CD4-positive, alpha-beta T cell treated with Interleukin-21 for 1 hour (primary cell): ENCODE data around the gene THSD7B.
"Not testable (repeated sequence)": the region's sequence is repeated elsewhere in the genome, so short reads cannot be mapped to it uniquely, and the experiment has no call there.

Experiments used
- DNase-seq: peaks from one replicate; pipeline ENCODE4 v3.0.0-alpha.2; 2020

Gene THSD7B

DNA sequence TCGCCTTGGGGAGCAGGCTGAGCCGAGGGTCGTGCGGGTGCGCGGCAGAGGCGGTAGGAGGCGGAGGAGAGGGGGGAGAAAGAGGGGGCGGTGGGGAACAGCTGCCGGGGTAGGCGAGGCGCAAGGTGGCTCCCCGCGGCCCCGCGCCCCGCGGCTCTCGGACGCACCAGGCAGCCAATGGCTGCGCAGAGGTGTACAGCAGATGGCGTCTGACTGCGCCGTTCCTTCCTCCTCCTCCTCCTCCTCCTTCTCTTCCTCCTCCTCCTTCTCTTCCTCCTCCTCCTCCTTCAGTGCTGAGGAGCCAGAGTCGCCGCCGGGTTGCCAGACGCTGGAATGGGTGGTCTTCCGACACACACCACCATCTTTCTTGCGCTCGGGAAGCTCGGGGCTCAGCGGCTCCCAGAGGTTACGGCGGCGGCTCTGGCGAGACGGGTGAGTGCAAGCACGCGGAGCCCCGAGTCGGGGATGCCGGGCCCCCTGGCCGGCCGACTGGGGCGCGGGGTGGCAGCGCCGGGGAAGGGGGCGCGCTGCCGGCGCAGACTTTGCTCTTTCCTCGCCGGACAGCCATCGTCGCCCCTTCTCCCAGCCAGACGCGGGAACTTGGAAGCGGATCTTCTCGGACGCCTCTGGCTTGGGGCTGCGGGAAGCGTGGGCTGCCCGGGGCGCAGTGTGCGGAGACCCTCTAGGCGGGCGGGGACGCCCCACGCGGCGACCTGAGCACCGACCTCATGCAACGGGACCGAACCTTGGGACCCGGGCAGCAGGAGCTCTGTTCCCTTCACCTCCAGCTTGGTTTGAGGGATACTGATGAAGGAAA, at the start of gene THSD7B:
TSS of gene THSD7B (plus strand) at position 290 of the 817 bp plus-strand sequence. CDS start 116,634 bp downstream, outside the sequence.
- no peak for DNase-seq

- no peak for DNase-seq
Observed at GRCh38 chr2:136718273-136718672, 47.1 kb upstream of the THSD7B start.

- no peak for DNase-seq
Observed at GRCh38 chr2:136727973-136728699, 37.2 kb upstream of the THSD7B start.

DNA sequence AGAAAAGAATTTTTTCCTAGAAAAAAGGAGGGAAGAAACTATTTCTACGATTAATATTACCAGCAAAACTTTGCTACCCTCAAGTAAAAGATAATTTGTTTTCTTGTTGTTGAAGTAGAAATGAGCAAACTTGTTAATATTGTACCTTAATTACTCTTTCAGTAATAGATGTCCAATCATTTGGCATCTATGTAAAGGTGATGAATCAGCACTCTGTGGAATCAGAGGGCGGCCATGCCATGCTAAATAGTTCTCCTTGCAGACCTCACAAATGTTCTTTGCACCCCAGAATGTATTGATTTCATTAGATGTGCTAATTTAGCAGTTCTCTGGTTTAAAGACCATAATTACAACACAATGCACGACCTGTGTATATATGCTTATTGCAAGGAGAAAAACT, 29.1 kb upstream of the THSD7B start:
- no peak for DNase-seq

DNA sequence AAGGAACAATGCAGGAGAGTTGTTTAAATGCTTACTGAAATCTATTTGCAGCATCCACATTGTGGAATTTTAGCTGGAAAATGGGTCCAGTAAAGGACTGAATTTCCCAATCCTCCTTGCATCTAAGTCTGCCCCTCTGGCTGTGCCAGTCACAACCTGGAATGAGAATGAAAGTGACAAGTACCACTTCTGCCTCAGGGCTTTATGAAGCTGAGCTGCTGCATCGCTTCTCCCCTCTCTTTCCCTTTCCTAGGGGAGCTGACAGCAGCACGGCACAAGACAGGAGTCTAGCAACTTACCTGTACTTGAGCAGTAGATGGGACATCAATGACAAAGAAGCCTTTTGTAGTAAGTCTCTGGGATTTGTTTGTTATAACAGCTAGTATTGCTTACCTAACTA, 27.3 kb upstream of the THSD7B start:
- DNase-seq, result no peak

DNA sequence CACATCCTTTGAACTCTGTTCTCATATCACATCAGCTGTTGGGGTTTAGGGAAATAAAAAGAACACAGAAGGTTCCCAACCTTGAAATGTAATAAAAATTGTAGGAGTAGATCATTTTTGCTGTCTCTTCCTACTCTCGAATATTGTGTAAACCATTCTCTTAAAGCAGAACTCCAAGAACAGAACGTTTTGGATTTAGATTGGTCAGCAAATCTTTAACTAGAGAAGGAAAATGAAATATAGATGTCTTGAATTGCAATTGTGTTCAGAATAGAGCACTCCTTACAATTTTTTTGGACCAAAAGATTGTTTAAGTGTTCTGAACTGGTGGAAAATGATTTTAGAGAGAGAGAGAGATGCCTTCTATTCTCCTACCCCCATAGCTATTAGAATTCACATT, 23.9 kb upstream of the THSD7B start:
- DNase-seq, result no peak

DNA sequence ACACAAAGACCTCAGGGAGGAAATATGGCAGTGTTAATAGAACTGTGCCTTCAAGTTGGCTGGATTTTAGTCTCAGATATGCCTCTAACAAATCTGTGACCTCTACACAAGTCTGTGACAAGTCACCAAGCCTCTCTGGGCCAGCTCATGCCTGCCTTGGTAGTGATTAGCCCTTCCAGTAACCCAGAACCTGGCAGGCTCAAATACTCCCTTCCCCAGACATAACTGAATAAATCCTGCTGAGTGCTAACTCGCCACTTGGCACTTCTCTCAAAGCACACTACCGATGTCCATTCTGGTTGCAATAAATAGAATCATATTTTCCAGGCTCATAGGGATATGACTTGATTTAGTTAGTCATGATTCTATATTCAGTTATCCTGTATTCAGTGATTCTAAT, 15.3 kb upstream of the THSD7B start:
- no peak for DNase-seq

GRCh38 chr2:136751406-136751805, 13.9 kb upstream of the THSD7B start:
- DNase-seq, result no peak

- not testable (repeated sequence) for DNase-seq
Observed at GRCh38 chr2:136758504-136758903, 6.8 kb upstream of the THSD7B start.

DNA sequence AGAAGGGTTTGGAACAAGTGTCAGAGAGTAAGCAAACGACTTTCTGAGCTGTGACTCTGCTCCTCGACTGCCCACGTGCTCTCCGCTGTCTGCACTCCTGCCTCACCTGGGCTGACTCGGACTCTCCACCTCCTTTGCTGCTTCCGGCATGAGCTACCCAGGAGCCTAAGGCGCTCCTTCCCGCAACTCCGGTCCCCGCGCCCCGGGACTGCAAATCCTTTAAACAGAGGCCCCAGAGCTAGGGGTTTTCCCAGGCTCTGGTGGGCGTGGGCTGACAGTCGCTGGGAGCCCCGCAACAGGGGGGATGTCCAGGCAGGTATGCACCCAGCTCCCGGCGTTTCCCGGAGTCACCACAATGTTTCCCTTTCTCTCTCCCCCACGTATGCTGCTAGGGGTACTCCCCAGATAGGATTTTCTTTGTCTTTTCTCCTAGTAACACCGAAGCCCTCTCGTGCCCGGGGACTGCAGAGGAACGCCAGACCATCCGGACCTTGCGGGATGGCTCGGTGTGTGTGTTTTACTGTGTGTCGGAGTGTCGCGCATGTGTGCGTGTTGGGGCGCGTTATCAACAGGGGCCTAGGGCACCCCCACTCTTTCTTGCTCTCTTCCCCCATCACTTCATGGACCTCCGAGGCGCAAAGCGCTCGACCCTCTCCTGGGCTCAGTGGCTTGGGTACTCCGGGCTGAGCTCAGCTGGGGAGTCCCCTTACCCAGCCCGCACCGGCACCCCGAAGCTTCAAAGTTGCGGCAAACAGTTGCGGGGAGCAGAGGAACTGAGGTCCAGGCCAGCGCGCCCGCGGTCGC, 691 bp upstream of the THSD7B start:
- no peak for DNase-seq

DNA sequence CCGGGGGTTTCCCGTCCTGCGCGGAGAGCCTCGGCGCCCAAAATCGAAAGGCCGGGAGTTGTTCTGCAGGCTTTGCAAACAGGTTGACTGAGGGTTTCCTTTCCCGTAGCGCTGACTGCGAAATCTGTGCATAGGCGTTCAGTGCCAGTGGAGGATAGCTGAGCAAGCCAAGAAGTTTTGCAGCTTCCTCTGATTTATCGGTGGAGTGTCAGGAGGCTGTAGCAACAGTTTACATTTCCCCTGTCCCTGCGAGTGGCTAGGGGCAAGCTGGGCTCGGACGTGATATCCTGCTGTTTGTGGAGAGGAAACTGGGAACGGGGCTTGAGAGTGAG, 694 bp downstream of the THSD7B start:
- DNase-seq, result no peak

- DNase-seq, result no peak
Observed at GRCh38 chr2:136767030-136767429, 1.7 kb downstream of the THSD7B start.

DNA sequence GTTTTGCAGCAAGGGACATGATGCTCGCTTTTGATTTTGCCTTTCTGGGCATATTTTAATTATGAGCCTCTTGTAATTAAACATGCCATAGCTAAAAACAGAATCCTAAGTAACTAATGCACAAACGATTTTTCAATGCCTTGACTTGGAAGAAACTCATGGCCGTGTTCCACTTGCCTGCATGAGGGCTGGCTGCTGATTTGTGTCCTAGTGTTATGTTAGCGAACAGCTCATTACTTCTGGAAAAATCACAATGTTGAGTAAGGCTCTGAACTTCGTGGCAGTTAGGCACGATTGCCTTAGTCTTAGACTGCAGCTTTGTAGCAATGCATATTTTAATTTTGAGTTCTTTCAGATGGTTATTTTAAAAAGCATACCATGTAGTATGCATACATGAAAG, 4.5 kb downstream of the THSD7B start:
- DNase-seq, result no peak

- DNase-seq, result no peak
Observed at GRCh38 chr2:136770384-136770783, 5.0 kb downstream of the THSD7B start.

DNA sequence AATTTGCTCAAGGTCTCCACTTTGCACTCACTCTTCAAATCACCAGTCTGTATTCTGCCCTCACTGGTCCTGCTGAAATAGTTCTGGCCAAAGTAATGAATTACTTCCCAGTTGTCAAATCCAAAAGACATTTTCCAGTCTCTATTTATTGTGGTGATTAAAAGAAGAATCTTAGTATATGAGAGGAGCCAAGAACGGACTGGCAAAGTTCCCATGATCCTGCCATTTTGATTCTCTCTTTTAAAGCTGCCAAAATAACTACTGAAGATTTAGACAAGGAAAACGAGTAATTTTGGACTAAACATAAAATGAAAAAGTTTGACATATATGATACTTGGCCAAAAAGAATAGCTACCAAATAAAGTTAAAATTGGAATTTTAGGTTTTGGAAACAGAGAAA, 12.0 kb downstream of the THSD7B start:
- no peak for DNase-seq

DNA sequence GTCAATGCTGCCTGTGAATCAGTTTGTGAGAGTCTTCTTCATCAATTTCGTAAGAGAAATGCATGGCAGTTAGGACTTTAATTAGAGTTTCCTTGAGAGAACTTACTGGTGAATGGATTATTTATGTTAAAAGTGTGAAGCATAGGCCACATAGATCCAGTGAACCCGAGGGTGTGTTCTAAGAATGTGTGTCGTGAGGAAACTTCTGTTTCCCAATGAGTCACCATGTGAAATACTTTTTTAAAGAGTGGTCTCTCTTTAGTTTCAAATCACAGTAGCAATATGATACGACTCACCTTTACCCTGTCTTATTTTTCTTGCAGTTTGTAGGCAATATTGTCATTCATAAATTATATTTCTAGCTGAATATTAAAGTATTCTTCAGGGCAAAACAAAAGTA, 18.5 kb downstream of the THSD7B start:
- no peak for DNase-seq

DNA sequence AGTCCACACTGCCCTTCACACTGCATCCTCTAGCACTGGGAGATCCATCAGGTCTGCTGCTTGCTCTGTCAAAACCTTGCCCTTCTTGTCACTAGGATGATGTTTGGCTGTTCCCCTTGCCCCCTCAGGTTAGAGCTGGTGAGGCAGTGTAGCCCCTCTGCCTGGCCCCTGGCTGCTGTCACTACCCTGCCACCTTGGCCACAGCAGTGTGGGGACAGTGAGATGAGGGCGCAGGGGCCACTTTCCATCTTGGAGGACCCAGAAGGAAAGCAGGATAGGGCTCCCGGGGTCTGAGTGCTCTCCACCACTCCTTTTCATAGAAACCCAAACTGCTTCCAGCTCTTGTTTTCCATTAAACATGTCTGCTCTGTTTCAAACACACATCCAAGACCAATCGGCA, 19.9 kb downstream of the THSD7B start:
- DNase-seq, result no peak

DNA sequence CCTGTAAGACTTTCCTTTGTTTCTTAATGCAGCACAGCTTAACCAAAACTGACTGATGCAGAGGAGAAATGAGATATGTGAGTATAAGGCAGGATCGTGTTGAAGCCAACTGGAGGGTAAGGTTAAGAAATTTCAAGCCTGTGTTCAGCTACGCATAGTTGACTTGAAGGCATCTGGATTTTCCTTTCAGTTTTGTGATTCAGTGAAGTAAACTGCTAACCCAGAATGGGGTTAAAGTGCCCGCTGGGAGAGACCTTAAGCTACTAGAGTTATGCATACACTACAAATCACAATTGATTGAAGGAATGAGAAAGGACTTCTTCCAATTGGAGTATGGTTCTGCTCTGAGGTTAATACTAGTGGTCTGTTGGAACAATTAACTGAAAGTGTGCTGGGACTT, 22.6 kb downstream of the THSD7B start:
- no peak for DNase-seq

DNA sequence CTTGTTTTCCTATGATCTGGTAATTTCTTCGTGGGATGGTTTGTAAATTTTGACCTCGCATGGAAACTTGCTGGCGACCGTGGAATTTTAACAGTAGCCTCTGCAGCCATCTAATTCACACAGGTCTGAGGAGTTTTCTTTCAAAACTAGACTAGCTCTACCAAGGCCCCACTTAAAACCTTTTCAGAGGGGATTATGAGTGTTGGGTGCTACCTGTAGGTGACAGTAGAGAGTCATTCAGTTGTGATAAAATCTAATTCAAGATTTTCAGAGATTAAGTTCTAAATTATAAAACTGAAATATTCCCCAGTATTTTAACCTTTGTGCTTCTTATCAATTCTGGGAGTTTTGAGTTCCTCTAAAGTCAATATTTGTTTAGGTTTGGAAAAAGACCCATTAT, 31.0 kb downstream of the THSD7B start:
- no peak for DNase-seq

GRCh38 chr2:136798766-136799165, 33.4 kb downstream of the THSD7B start:
- DNase-seq, result no peak

DNA sequence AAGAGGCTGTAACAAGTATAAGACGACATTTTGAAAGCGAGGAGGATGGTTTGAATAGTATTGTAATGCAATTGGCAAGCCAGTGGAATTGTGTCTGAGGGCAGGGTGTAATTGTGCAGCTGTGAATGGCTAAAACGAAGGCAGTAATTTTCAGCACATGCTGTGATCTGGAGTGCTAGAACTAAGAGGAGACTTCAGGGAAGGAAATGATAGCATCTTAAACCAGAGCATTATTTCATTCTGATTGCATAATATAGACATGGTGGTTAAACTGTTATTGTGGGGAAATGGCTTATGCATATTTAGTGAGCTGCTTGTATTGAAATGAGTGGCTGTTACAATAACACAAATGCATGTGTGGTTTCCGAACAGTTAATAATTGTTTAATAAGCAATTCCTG, 36.3 kb downstream of the THSD7B start:
- no peak for DNase-seq

GRCh38 chr2:136809998-136810397, 44.7 kb downstream of the THSD7B start:
- DNase-seq, result no peak

GRCh38 chr2:136818839-136819238, 53.5 kb downstream of the THSD7B start:
- DNase-seq, result no peak

DNA sequence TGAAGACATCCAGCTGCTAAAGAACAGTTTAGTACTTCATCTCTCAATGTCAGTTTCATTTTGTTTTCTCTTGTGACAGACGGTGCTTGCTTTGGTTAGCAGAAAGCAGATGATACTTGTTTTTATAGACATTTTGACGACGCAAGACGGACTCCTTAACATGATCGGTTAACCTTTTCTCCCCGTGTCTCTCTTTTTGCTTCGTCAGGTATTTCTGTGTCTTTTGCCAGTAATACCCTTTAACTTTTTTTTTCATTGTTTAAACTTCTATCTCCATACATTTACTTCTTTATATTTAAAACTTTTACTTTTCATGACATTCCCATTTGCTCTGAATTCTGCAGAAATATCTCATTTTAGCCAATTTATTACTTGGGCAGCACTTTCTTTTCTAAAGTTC, 57.9 kb downstream of the THSD7B start:
- DNase-seq, result no peak
